ENCODE measurements around the gene DMD.

DNA sequence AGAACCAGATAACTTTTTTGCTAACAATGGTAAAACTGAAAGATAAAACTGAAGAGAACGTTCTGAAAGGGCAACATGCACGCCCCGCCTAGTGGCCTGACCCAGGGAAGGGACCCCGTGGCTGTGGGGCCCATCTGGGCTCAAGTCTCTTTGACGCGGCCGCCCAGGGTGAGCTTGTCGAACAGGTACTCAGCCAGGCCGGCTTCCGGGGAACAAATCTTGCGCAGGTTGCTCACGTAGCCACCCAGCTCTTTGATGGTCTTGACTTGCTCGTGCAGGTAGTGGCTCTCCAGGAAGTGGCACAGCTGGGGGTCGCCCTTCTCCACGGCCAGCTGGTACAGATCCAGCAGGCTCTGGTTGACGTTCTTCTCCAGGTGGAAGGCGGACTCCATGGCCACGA is 2140.1 kb downstream of the DMD start:
- no peak for TF ChIP-seq EZH2phosphoT487 (IDR thresholded peaks at IDR 0.05; ENCODE audit: borderline replicate concordance)
- TF ChIP-seq, protein P1, sequence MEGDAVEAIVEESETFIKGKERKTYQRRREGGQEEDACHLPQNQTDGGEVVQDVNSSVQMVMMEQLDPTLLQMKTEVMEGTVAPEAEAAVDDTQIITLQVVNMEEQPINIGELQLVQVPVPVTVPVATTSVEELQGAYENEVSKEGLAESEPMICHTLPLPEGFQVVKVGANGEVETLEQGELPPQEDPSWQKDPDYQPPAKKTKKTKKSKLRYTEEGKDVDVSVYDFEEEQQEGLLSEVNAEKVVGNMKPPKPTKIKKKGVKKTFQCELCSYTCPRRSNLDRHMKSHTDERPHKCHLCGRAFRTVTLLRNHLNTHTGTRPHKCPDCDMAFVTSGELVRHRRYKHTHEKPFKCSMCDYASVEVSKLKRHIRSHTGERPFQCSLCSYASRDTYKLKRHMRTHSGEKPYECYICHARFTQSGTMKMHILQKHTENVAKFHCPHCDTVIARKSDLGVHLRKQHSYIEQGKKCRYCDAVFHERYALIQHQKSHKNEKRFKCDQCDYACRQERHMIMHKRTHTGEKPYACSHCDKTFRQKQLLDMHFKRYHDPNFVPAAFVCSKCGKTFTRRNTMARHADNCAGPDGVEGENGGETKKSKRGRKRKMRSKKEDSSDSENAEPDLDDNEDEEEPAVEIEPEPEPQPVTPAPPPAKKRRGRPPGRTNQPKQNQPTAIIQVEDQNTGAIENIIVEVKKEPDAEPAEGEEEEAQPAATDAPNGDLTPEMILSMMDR (conservative IDR thresholded peaks at IDR 0.05; ENCODE audit: low read length) = no peak
